ENCODE results near the gene CD24.
"Not testable (repeated sequence)": the region's sequence is repeated elsewhere in the genome, so short reads cannot be mapped to it uniquely, and the experiment has no call there.

GRCh38 chr6:106970769-106971168 lies 3.8 kb downstream of the CD24 start:
- not testable (repeated sequence) for TF ChIP-seq CTCF (IDR thresholded peaks at IDR 0.05 in 4 of 5, conservative IDR thresholded peaks at IDR 0.05 in 1 of 5); POLR2A (IDR thresholded peaks at IDR 0.05)
